ENCODE results near the gene MET. TPM values are rescaled to one million over a fixed set of nuclear protein-coding genes. Genes with fewer than 3 reads are reported as not detected.
"Not testable (repeated sequence)": the region's sequence is repeated elsewhere in the genome, so short reads cannot be mapped to it uniquely, and the experiment has no call there.

The MET gene
- total and polyA plus RNA-seq, 12 donors, result 3.1 to 23.3 (median 15.0) TPM

DNA sequence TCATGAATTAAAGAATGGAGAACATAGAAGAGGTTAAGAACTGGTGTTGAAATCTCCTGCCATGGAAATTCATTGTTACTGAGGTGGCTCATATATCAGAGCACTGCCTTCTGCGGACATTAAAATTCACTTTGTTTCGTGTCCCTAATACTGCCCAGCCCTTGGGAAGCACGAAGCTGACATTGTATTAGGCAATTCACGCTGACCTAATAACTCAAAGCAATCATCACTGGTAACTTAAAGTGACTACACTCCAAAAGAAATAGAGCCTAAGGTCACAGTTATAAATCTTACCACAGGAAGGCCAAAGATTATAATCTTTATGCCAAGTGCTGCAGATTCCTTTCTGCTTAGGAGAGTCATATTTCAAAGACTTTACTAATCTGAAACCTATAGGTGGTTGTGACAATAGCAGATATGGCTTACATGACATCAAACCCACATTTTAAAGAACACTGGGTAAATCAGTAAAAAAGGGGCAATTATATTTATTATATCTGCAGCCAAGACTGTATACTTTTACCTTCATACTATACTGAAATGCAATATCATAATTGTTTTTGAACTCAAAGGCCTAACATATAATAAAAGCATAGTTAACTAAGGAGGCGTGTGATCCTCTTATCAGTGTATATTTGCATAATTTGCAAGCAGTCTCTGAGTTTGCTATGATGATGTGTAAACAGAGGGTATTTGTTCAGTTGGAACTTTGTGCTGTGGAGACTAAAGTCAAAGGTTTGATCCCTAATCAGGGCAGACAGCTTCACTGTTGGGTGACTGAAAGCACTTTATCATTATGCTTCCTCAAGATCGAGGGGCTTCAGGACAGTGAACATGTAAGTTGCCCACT, 138.5 kb downstream of the MET start:
- TF ChIP-seq, protein P1, sequence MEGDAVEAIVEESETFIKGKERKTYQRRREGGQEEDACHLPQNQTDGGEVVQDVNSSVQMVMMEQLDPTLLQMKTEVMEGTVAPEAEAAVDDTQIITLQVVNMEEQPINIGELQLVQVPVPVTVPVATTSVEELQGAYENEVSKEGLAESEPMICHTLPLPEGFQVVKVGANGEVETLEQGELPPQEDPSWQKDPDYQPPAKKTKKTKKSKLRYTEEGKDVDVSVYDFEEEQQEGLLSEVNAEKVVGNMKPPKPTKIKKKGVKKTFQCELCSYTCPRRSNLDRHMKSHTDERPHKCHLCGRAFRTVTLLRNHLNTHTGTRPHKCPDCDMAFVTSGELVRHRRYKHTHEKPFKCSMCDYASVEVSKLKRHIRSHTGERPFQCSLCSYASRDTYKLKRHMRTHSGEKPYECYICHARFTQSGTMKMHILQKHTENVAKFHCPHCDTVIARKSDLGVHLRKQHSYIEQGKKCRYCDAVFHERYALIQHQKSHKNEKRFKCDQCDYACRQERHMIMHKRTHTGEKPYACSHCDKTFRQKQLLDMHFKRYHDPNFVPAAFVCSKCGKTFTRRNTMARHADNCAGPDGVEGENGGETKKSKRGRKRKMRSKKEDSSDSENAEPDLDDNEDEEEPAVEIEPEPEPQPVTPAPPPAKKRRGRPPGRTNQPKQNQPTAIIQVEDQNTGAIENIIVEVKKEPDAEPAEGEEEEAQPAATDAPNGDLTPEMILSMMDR (IDR thresholded peaks at IDR 0.05), result no peak
- Histone ChIP-seq H3K27ac (no peak overlapping the region), H3K4me3 (no peak overlapping the region), H3K27me3 (no peaks in the 10 kb centered on the region), H3K4me1 (peaks cover 0 to 10% (median 0%) of the 10 kb centered on the region in 9 donors), H3K36me3 (no peaks in the 10 kb centered on the region), H3K9me3 (no peaks in the 10 kb centered on the region)
- ATAC-seq (peak in 1 of 8 donors; percentile 41), DNase-seq (no peak)
- intact Hi-C loops (cut with DNase I), result loop anchor here in 6 of 10 donors (2.0 to 10.0 kb wide), 8 partner anchors 140 to 638 kb away; no protein-coding TSS in a partner anchor
- 52 to 56% methylated on average over 6 of the region's 6 CpGs for WGBS, 2 donors

DNA sequence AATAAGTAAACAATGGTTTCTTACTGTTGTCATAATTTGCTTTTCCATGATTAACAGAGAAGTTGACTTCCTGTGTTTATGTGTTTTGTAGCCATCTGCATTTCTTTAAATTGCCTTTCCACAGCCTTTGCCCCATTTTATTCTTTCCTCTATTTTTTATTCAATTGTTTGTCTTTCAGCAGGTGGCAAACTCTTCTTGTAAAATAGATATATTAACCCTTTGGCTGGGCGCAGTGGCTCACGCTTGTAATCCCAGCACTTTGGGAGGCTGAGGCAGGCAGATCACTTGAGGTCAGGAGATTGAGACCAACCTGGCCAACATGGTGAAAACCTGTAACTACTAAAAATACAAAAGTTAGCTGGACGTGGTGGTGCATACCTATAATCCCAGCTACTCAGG, 139.8 kb downstream of the MET start:
- Histone ChIP-seq H3K27me3 (no peaks in the 10 kb centered on the region), H3K27ac (no peak overlapping the region), H3K9me3 (no peaks in the 10 kb centered on the region), H3K4me1 (peaks cover 0 to 8% (median 0%) of the 10 kb centered on the region in 9 donors), H3K4me3 (no peak overlapping the region), H3K36me3 (no peaks in the 10 kb centered on the region)
- TF ChIP-seq, protein P1 (IDR thresholded peaks at IDR 0.05), result no peak
- intact Hi-C loops (cut with DNase I), result loop anchor here in 6 of 10 donors (2.0 to 10.0 kb wide), 8 partner anchors 141 to 639 kb away; no protein-coding TSS in a partner anchor
- ATAC-seq (no peak), DNase-seq (no peak)
- 90% methylated on average over 3 of the region's 3 CpGs for WGBS, 2 donors

DNA sequence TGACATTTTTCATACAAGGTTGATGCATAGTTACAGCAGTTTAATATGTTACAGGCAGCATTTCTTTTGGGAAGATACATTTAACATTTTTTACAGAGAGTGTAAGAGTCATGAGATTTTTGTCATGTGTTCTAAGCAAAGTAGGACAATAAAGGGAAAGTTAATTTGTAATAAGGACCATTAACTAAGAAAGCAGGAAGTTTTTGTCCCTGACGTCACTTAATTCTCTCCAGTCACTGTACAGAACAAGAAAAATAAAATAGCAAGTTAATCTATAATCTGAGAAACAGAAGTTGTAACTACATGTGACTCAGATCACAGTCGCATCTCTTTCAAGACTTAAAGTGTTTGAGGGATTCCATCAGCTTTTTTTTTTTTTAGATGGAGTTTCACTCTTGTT, 140.9 kb downstream of the MET start:
- intact Hi-C loops (cut with DNase I), result loop anchor here in 3 of 10 donors (5.0 to 10.0 kb wide), 4 partner anchors 556 to 641 kb away; no protein-coding TSS in a partner anchor
- H3K36me3 ChIP-seq, result no peaks in the 10 kb centered on the region
- WGBS, 2 donors, result 64 to 82% methylated on average over 2 of the region's 2 CpGs
- ATAC-seq (no peak), DNase-seq (no peak)
- no peaks in the 10 kb centered on the region for H3K9me3 ChIP-seq
- no peak overlapping the region for H3K27ac ChIP-seq
- TF ChIP-seq, protein P1 (IDR thresholded peaks at IDR 0.05), result no peak
- no peak overlapping the region for H3K4me3 ChIP-seq
- peaks cover 0 to 8% (median 0%) of the 10 kb centered on the region in 9 donors for H3K4me1 ChIP-seq
- no peaks in the 10 kb centered on the region for H3K27me3 ChIP-seq

DNA sequence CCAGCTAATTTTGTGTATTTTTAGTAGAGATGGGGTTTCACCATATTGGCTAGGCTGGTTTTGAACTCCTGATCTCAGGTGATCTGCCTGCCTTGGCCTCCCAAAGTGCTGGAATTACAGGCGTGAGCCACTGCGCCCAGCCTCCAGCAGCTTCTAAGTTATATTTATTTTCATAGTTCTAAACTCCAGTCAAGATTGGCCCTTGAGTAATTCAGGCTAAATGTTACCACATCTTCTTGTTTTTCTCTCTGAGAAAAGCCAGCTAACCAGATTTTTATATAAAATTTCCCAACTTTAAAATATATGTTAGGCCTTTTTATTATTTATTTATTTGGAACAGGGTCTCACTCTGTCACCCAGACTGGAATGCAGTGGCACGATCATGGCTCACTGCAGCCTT, 141.4 kb downstream of the MET start:
- not testable (repeated sequence) for H3K27ac ChIP-seq, H3K9me3 ChIP-seq, H3K27me3 ChIP-seq, H3K36me3 ChIP-seq, DNase-seq, ATAC-seq, H3K4me3 ChIP-seq, H3K4me1 ChIP-seq
- intact Hi-C loops (cut with DNase I), result loop anchor here in 3 of 10 donors (5.0 to 10.0 kb wide), 4 partner anchors 556 to 641 kb away; no protein-coding TSS in a partner anchor
- WGBS, 2 donors, result 90 to 92% methylated on average over 3 of the region's 3 CpGs

All from heart right ventricle (tissue), 16 donors.